Breast epithelium (tissue), 4 donors: ENCODE results near the gene IL1RAPL2. TPM values are rescaled to one million over a fixed set of nuclear protein-coding genes. Genes with fewer than 3 reads are reported as not detected.

Experiments used
- DNase-seq, 2 donors: peaks; one replicate each; pipeline ENCODE4 v3.0.0-alpha.2; 2019; ENCODE audit warnings: low spot score in 2 of 2
- H3K27ac ChIP-seq, 2 donors: fragments of 200-600 bp; sonication (generic) in 1 of 2; one replicate each; pipeline ENCODE4 v1.5.1; 2016 to 2019; ENCODE audit warnings: mild to moderate bottlenecking in 1 of 2
- H3K27me3 ChIP-seq, 2 donors: fragments of 200-600 bp; sonication (generic) in 1 of 2; one replicate each; pipeline versions ENCODE4 v1.5.1 to v1.6.0; 2017 to 2019; ENCODE audit warnings: control low read depth in 1 of 2, mild to moderate bottlenecking in 1 of 2
- H3K36me3 ChIP-seq: fragments of 200-600 bp; one replicate; pipeline ENCODE4 v1.5.1; 2019
- H3K4me1 ChIP-seq, 2 donors: fragments of 200-600 bp; sonication (generic); one replicate each; pipeline ENCODE4 v1.5.1; 2016 to 2019; ENCODE audit warnings: control low read depth in 1 of 2
- H3K4me3 ChIP-seq, 3 donors: fragments of 200-600 bp; sonication (generic); 1 replicate in 2 of 3; 2 replicates in 1 of 3; pipeline ENCODE4 v1.5.1; 2016 to 2019; ENCODE audit warnings: mild to moderate bottlenecking in 3 of 3, moderate library complexity in 2 of 3
- H3K9me3 ChIP-seq, 2 donors: fragments of 200-600 bp; sonication (generic) in 1 of 2; one replicate each; pipeline ENCODE4 v1.5.1; 2016 to 2019; ENCODE audit warnings: control low read depth in 1 of 2
- CTCF ChIP-seq, 3 donors: fragments of 450-650 bp; IDR thresholded peaks; one replicate each; pipeline ENCODE4 v1.5.1; 2016 to 2017; ENCODE audit warnings: antibody characterized with exemption in 3 of 3, mild to moderate bottlenecking in 3 of 3, moderate library complexity in 3 of 3
- POLR2A ChIP-seq: fragments of 450-650 bp; IDR thresholded peaks from one replicate; pipeline ENCODE4 v1.6.1; 2016; ENCODE audit warnings: antibody characterized with exemption, mild to moderate bottlenecking, moderate library complexity
- POLR2AphosphoS5 ChIP-seq, 3 donors: sonication (generic); formaldehyde crosslinking; IDR thresholded peaks; one replicate each; pipeline ENCODE4 v1.6.1; 2017; ENCODE audit warnings: antibody characterized with exemption in 3 of 3
- intact Hi-C: fragments of 100-400 bp; cut with DNase I; formaldehyde crosslinking; loops from one replicate; pipeline ENCODE4 v1.15.1; 2023; ENCODE audit warnings: low total_unique reads
- total RNA-seq, 3 donors: library from RNA; depleted of rRNA; stranded (reverse); fragments of >200 nt; gene quantifications; one replicate each; pipeline ENCODE4 v1.1.0, GENCODE V29; 2016

The IL1RAPL2 gene
- total RNA-seq, 3 donors from 2014 or later = 0.44 to 0.66 TPM; not detected in 1

GRCh38 chrX:105738162-105738561, 1172.2 kb downstream of the IL1RAPL2 start:
- intact Hi-C loops = no loop called here
- Histone ChIP-seq H3K27me3 (peaks cover 0 to 29% of the 10 kb centered on the region in 2 donors), H3K4me1 (no peaks in the 10 kb centered on the region), H3K36me3 (no peaks in the 10 kb centered on the region), H3K9me3 (no peaks in the 10 kb centered on the region), H3K4me3 (no peak overlapping the region), H3K27ac (no peak overlapping the region)
- no peak for DNase-seq
- TF ChIP-seq POLR2A = no peak
- no peak for TF ChIP-seq CTCF (IDR thresholded peaks at IDR 0.05)
- TF ChIP-seq POLR2AphosphoS5 (IDR thresholded peaks at IDR 0.05) = no peak

- DNase-seq = no peak
- H3K27me3 ChIP-seq = peaks cover 0 to 39% of the 10 kb centered on the region in 2 donors
- no peak overlapping the region for H3K4me3 ChIP-seq
- no peaks in the 10 kb centered on the region for H3K36me3 ChIP-seq
- no peaks in the 10 kb centered on the region for H3K9me3 ChIP-seq
- intact Hi-C loops = no loop called here
- no peaks in the 10 kb centered on the region for H3K4me1 ChIP-seq
- TF ChIP-seq CTCF (IDR thresholded peaks at IDR 0.05) = no peak
- TF ChIP-seq POLR2A = no peak
- no peak for TF ChIP-seq POLR2AphosphoS5 (IDR thresholded peaks at IDR 0.05)
- no peak overlapping the region for H3K27ac ChIP-seq
Measured at GRCh38 chrX:105744291-105744690, 1178.3 kb downstream of the IL1RAPL2 start.

GRCh38 chrX:105744946-105745345, 1178.9 kb downstream of the IL1RAPL2 start:
- Histone ChIP-seq H3K27ac (no peak overlapping the region), H3K36me3 (no peaks in the 10 kb centered on the region), H3K4me3 (no peak overlapping the region), H3K4me1 (no peaks in the 10 kb centered on the region), H3K9me3 (no peaks in the 10 kb centered on the region), H3K27me3 (peaks cover 0 to 42% of the 10 kb centered on the region in 2 donors)
- DNase-seq = no peak
- TF ChIP-seq POLR2A (no peak), CTCF (IDR thresholded peaks at IDR 0.05) (no peak), POLR2AphosphoS5 (IDR thresholded peaks at IDR 0.05) (no peak)
- intact Hi-C loops = no loop called here

GRCh38 chrX:105745863-105746262, 1179.9 kb downstream of the IL1RAPL2 start:
- TF ChIP-seq POLR2AphosphoS5 (IDR thresholded peaks at IDR 0.05) = no peak
- no peak for TF ChIP-seq CTCF (IDR thresholded peaks at IDR 0.05)
- no peak for TF ChIP-seq POLR2A

GRCh38 chrX:105752338-105752956, 1186.4 kb downstream of the IL1RAPL2 start:
- DNase-seq = no peak
- Histone ChIP-seq H3K27me3 (peaks cover 0 to 37% of the 10 kb centered on the region in 2 donors), H3K9me3 (no peaks in the 10 kb centered on the region), H3K4me1 (no peaks in the 10 kb centered on the region), H3K4me3 (no peak overlapping the region), H3K27ac (no peak overlapping the region), H3K36me3 (no peaks in the 10 kb centered on the region)
- intact Hi-C loops = no loop called here
- TF ChIP-seq POLR2AphosphoS5 (IDR thresholded peaks at IDR 0.05) (no peak), CTCF (IDR thresholded peaks at IDR 0.05) (no peak), POLR2A (no peak)

More at GRCh38 chrX:105745863-105746262, 1179.9 kb downstream of the IL1RAPL2 start:
- H3K27me3 ChIP-seq = peaks cover 0 to 46% of the 10 kb centered on the region in 2 donors
- H3K36me3 ChIP-seq = no peaks in the 10 kb centered on the region
- no peaks in the 10 kb centered on the region for H3K9me3 ChIP-seq
- no peaks in the 10 kb centered on the region for H3K4me1 ChIP-seq
- H3K27ac ChIP-seq = no peak overlapping the region
- DNase-seq = no peak
- intact Hi-C loops = no loop called here
- no peak overlapping the region for H3K4me3 ChIP-seq
